Retinal pigment epithelial cell (primary cell): ENCODE results near the gene USP28.

ENCODE experiments used
- DNase-seq: peaks from one replicate; pipeline ENCODE4 v3.0.0-alpha.2; 2010; ENCODE audit warnings: low read depth
- H3K4me3 ChIP-seq: 2 replicates; pipeline ENCODE4 v1.5.1; 2011; ENCODE audit warnings: mild to moderate bottlenecking, low read length, control low read depth, moderate library complexity
- CTCF ChIP-seq: conservative IDR thresholded peaks from 2 replicates; pipeline ENCODE4 v1.5.1; 2011; ENCODE audit warnings: low read depth, low read length, control low read depth, inconsistent platforms

USP28 gene

DNA sequence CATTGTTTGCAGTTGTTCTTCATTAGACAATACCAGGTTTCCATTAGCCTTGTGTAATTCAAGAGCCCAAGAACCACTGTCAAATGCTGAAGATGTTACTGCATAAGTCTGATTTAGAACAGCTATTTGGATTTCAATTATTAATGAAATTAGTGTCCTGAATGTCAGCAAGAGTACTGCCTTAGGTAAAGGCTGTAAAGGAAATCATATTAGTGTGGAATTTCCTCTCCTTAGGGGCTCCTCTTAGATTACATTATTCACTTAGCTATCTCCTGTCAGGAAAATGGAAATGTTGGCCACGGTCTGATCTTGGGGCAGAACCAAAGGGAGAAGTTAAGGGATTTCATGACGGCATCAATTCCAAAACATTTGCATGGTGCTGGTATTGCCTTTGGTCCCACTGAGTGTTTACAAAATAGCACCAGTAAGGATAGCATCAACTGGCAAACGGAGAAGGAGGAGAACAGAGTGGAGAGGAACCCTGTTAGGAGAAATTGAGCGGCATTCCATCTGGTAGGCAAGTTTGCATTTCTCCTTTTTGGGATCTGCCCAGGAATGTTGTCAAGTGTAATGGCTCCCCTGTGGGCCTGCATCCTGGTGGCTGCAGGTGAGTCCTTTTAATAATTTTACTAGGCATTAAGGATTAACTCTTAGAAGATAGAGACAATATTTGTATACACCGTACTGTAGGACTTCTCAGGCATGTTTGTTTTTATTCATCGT lies 29.2 kb upstream of the USP28 start, which contains the start of gene HTR3B:
Gene HTR3B (plus strand): TSS at position 418 of the 723 bp plus-strand sequence. CDS start 138 bp downstream, at position 556.
- no peak within 1 kb of the TSS for H3K4me3 ChIP-seq
- no peak for TF ChIP-seq CTCF
- DNase-seq, result no peak

- no peak for DNase-seq
- TF ChIP-seq CTCF, result no peak
- H3K4me3 ChIP-seq, result no peak overlapping the region
Observed at GRCh38 chr11:113901141-113901540, 25.8 kb upstream of the USP28 start.

- no peak for DNase-seq
- TF ChIP-seq CTCF, result peak; percentile 83
- no peak overlapping the region for H3K4me3 ChIP-seq
Observed at GRCh38 chr11:113896156-113896879, 20.9 kb upstream of the USP28 start.

DNA sequence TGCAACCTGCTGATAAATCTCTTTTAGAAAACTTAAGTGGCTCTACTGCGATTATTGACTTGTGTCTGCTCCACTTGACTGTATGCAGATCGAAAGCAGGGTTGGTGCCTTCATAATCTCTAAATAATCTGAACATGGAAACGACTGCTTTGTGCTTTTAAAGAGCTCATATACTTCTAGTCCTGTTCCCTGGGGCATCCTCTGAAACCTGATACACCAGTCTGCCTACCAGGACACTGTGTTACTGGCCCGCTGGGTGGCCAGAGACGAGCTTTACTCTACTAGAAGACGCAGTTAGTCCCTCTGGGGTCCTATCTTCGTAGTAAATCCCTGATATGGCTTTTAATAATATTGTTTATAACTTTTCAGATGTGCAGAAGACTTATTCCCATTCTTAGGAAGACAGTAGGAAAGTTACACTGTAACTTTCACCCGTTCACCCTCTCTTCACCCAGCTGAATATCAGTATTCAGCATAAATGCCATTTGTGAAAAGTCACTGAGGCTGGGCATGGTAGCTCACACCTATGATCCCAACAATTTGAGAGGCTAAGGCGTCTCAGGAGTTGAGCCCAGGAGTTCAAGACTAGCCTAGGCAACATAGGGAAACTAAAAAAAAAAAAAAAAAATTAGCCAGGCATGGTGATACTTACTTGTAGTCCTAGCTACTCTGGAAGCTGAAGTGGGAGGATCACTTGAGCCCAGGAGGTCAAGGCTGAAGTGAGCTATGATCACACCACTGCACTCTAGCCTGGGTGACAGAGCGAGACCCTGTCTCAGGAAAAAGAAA lies 20.2 kb upstream of the USP28 start:
- no peak for DNase-seq
- TF ChIP-seq CTCF, result peak; percentile 1
- H3K4me3 ChIP-seq, result no peak overlapping the region

GRCh38 chr11:113894421-113894996 lies 19.1 kb upstream of the USP28 start:
- DNase-seq, result no peak
- TF ChIP-seq CTCF, result no peak
- H3K4me3 ChIP-seq, result no peak overlapping the region

DNA sequence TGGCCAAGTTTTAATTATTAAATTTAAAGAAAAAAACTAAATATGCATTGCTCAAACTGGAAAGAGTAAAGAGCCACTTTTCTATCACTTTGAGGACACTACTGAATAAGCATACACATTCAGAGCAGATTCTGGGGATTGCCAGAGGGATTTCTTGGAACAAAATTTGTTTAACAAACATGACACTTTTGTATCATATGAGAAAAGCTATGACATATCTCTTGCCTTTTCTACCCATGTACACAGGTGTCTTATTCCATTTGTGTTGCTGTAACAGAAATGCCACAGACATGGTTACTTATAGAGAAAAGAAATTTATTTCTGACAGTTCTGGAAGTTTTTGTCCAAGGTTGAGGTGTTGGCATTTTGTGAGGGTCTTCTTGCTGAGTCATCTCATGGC lies 13.5 kb upstream of the USP28 start:
- no peak for TF ChIP-seq CTCF
- H3K4me3 ChIP-seq, result no peak overlapping the region
- no peak for DNase-seq
